Retinal pigment epithelial cell (primary cell): ENCODE measurements around the gene ANTXR2.

Experiments used
- DNase-seq: peaks from one replicate; pipeline ENCODE4 v3.0.0-alpha.2; 2010; ENCODE audit warnings: low read depth
- H3K4me3 ChIP-seq: 2 replicates; pipeline ENCODE4 v1.5.1; 2011; ENCODE audit warnings: mild to moderate bottlenecking, low read length, control low read depth, moderate library complexity
- TF ChIP-seq, protein P1 (sequence below): conservative IDR thresholded peaks from 2 replicates; pipeline ENCODE4 v1.5.1; 2011; ENCODE audit warnings: low read depth, low read length, control low read depth, inconsistent platforms

ANTXR2 gene

GRCh38 chr4:80092088-80092487, 19.1 kb upstream of the ANTXR2 start:
- no peak for DNase-seq
- TF ChIP-seq, protein P1, sequence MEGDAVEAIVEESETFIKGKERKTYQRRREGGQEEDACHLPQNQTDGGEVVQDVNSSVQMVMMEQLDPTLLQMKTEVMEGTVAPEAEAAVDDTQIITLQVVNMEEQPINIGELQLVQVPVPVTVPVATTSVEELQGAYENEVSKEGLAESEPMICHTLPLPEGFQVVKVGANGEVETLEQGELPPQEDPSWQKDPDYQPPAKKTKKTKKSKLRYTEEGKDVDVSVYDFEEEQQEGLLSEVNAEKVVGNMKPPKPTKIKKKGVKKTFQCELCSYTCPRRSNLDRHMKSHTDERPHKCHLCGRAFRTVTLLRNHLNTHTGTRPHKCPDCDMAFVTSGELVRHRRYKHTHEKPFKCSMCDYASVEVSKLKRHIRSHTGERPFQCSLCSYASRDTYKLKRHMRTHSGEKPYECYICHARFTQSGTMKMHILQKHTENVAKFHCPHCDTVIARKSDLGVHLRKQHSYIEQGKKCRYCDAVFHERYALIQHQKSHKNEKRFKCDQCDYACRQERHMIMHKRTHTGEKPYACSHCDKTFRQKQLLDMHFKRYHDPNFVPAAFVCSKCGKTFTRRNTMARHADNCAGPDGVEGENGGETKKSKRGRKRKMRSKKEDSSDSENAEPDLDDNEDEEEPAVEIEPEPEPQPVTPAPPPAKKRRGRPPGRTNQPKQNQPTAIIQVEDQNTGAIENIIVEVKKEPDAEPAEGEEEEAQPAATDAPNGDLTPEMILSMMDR = no peak
- H3K4me3 ChIP-seq = no peak overlapping the region

GRCh38 chr4:80091688-80092087, 18.7 kb upstream of the ANTXR2 start:
- TF ChIP-seq, protein P1 = no peak
- no peak for DNase-seq
- no peak overlapping the region for H3K4me3 ChIP-seq

- TF ChIP-seq, protein P1 = no peak
- no peak overlapping the region for H3K4me3 ChIP-seq
- no peak for DNase-seq
These were observed 18.2 kb upstream of the ANTXR2 start for GRCh38 chr4:80091184-80091583.

- H3K4me3 ChIP-seq = no peak overlapping the region
- TF ChIP-seq, protein P1 = no peak
- no peak for DNase-seq
These were observed 17.1 kb upstream of the ANTXR2 start for GRCh38 chr4:80090090-80090489.

DNA sequence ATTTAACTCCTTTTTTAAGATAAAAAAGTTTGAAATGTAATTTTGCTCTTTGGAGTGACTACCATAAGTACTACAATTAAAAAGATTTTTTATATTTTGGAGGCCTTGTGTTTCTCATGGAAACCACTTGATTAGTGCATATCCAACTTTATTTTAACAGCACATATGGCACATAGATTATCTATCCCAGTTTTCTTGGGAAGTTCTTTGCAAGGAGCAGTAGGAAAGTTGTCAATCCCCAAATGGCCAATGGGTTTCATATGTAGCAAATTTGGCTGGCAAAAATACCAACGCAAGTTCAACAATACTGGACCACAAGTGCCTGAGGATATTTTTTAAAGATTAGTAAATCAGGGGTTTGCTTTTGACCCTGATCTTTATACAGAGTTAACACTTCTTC, 15.4 kb upstream of the ANTXR2 start:
- no peak overlapping the region for H3K4me3 ChIP-seq
- DNase-seq = no peak
- TF ChIP-seq, protein P1 = no peak

- TF ChIP-seq, protein P1 = no peak
- no peak for DNase-seq
- H3K4me3 ChIP-seq = no peak overlapping the region
These were observed 13.3 kb upstream of the ANTXR2 start for GRCh38 chr4:80086296-80086695.

- DNase-seq = no peak
- TF ChIP-seq, protein P1 = no peak
- no peak overlapping the region for H3K4me3 ChIP-seq
These were observed 12.1 kb upstream of the ANTXR2 start for GRCh38 chr4:80085081-80085480.
